Ectodermal cell (in vitro differentiated cells): ENCODE measurements around the gene HOXD8.

Source experiments
- H3K27ac ChIP-seq: 2 replicates; pipeline ENCODE4 v1.7.0; 2013; ENCODE audit warnings: mild to moderate bottlenecking, low read depth, low read length; ENCODE audit not compliant: insufficient read depth, poor library complexity, severe bottlenecking
- H3K27me3 ChIP-seq: 2 replicates; pipeline ENCODE4 v1.7.0; 2013; ENCODE audit warnings: mild to moderate bottlenecking, low read length; ENCODE audit not compliant: insufficient read depth, control insufficient read depth, poor library complexity, severe bottlenecking
- H3K36me3 ChIP-seq: one replicate; pipeline ENCODE4 v1.7.0; 2013; ENCODE audit warnings: low read length; ENCODE audit not compliant: control insufficient read depth, insufficient read depth
- H3K4me1 ChIP-seq: one replicate; pipeline ENCODE4 v1.7.0; 2013; ENCODE audit warnings: low read length; ENCODE audit not compliant: control insufficient read depth, insufficient read depth
- H3K4me3 ChIP-seq: 2 replicates; pipeline ENCODE4 v1.7.0; 2013; ENCODE audit warnings: low read depth, low read length, control low read depth; ENCODE audit not compliant: insufficient read depth
- H3K9me3 ChIP-seq: 2 replicates; pipeline ENCODE4 v1.7.0; 2013; ENCODE audit warnings: mild to moderate bottlenecking, low read length, moderate library complexity; ENCODE audit not compliant: control insufficient read depth
- WGBS, 2 experiments: methylation state at CpG; one replicate each; pipeline ENCODE4 v1.1.7; 2013; ENCODE audit warnings: missing lambda C conversion rate in 2 of 2; 5-methylcytosine and 5-hydroxymethylcytosine counted together

HOXD8 gene

GRCh38 chr2:176117823-176118371 is 11.6 kb upstream of the HOXD8 start:
- 54 to 56% methylated on average over 11 of the region's 11 CpGs for WGBS, 2 experiments
- Histone ChIP-seq H3K4me1 (no peaks in the 10 kb centered on the region), H3K9me3 (no peaks in the 10 kb centered on the region), H3K36me3 (no peaks in the 10 kb centered on the region), H3K27ac (no peak overlapping the region), H3K27me3 (peaks cover 100% of the 10 kb centered on the region), H3K4me3 (no peak overlapping the region)

GRCh38 chr2:176118601-176119339 is 10.7 kb upstream of the HOXD8 start:
- Histone ChIP-seq H3K36me3 (no peaks in the 10 kb centered on the region), H3K27me3 (peaks cover 100% of the 10 kb centered on the region), H3K9me3 (no peaks in the 10 kb centered on the region), H3K27ac (no peak overlapping the region), H3K4me3 (no peak overlapping the region), H3K4me1 (no peaks in the 10 kb centered on the region)
- 16 to 17% methylated on average over 24 of the region's 24 CpGs for WGBS, 2 experiments

- no peaks in the 10 kb centered on the region for H3K4me1 ChIP-seq
- no peaks in the 10 kb centered on the region for H3K9me3 ChIP-seq
- H3K27me3 ChIP-seq: peaks cover 100% of the 10 kb centered on the region
- H3K36me3 ChIP-seq: no peaks in the 10 kb centered on the region
- H3K4me3 ChIP-seq: no peak overlapping the region
- no peak overlapping the region for H3K27ac ChIP-seq
- WGBS, 2 experiments: 22 to 25% methylated on average over 13 of the region's 13 CpGs
Observed at GRCh38 chr2:176120364-176121189, 8.9 kb upstream of the HOXD8 start.

GRCh38 chr2:176121190-176122051 is 8.1 kb upstream of the HOXD8 start:
- H3K4me1 ChIP-seq: no peaks in the 10 kb centered on the region
- H3K27me3 ChIP-seq: peaks cover 100% of the 10 kb centered on the region
- H3K4me3 ChIP-seq: no peak overlapping the region
- no peaks in the 10 kb centered on the region for H3K9me3 ChIP-seq
- no peak overlapping the region for H3K27ac ChIP-seq
- 5 to 6% methylated on average over 53 of the region's 53 CpGs for WGBS, 2 experiments
- H3K36me3 ChIP-seq: no peaks in the 10 kb centered on the region

- H3K4me3 ChIP-seq: peak overlapping the region; percentile 24
- no peaks in the 10 kb centered on the region for H3K36me3 ChIP-seq
- H3K27me3 ChIP-seq: peaks cover 100% of the 10 kb centered on the region
- no peaks in the 10 kb centered on the region for H3K4me1 ChIP-seq
- no peak overlapping the region for H3K27ac ChIP-seq
- H3K9me3 ChIP-seq: no peaks in the 10 kb centered on the region
- 1 to 2% methylated on average over 44 of the region's 47 CpGs for WGBS, 2 experiments
Observed at GRCh38 chr2:176122052-176122682, 7.3 kb upstream of the HOXD8 start.

- H3K4me3 ChIP-seq: peak within 1 kb of the TSS; percentile 24
- H3K4me1 ChIP-seq: no peaks in the 10 kb centered on the region
- peaks cover 100% of the 10 kb centered on the region for H3K27me3 ChIP-seq
- no peak within 1 kb of the TSS for H3K27ac ChIP-seq
- H3K36me3 ChIP-seq: no peaks in the 10 kb centered on the region
- 1% methylated on average over 84 of the region's 84 CpGs for WGBS, 2 experiments
- no peaks in the 10 kb centered on the region for H3K9me3 ChIP-seq
Observed at GRCh38 chr2:176122683-176123410, 6.7 kb upstream of the HOXD8 start, which contains the start of gene HOXD9. Gene HOXD9, plus strand, starts transcription at chr2:176122719. Its CDS starts 50 bp downstream, at chr2:176122769.

GRCh38 chr2:176123411-176124109 is 5.9 kb upstream of the HOXD8 start:
- 3 to 6% methylated on average over 40 of the region's 40 CpGs for WGBS, 2 experiments
- H3K27me3 ChIP-seq: peaks cover 100% of the 10 kb centered on the region
- no peaks in the 10 kb centered on the region for H3K9me3 ChIP-seq
- H3K4me1 ChIP-seq: no peaks in the 10 kb centered on the region
- no peak overlapping the region for H3K27ac ChIP-seq
- H3K36me3 ChIP-seq: no peaks in the 10 kb centered on the region
- H3K4me3 ChIP-seq: no peak overlapping the region

GRCh38 chr2:176124110-176124946 is 5.2 kb upstream of the HOXD8 start:
- 16 to 18% methylated on average over 34 of the region's 34 CpGs for WGBS, 2 experiments
- H3K9me3 ChIP-seq: no peaks in the 10 kb centered on the region
- no peak overlapping the region for H3K4me3 ChIP-seq
- H3K4me1 ChIP-seq: no peaks in the 10 kb centered on the region
- H3K36me3 ChIP-seq: no peaks in the 10 kb centered on the region
- H3K27ac ChIP-seq: no peak overlapping the region
- peaks cover 100% of the 10 kb centered on the region for H3K27me3 ChIP-seq
